ENCODE results near the gene GPATCH8.
A peak's percentile ranks its signal among the peaks of the same experiment; 100 is the strongest.

- no peak for TF ChIP-seq EZH2 (IDR thresholded peaks at IDR 0.05)
- TF ChIP-seq, protein P1, sequence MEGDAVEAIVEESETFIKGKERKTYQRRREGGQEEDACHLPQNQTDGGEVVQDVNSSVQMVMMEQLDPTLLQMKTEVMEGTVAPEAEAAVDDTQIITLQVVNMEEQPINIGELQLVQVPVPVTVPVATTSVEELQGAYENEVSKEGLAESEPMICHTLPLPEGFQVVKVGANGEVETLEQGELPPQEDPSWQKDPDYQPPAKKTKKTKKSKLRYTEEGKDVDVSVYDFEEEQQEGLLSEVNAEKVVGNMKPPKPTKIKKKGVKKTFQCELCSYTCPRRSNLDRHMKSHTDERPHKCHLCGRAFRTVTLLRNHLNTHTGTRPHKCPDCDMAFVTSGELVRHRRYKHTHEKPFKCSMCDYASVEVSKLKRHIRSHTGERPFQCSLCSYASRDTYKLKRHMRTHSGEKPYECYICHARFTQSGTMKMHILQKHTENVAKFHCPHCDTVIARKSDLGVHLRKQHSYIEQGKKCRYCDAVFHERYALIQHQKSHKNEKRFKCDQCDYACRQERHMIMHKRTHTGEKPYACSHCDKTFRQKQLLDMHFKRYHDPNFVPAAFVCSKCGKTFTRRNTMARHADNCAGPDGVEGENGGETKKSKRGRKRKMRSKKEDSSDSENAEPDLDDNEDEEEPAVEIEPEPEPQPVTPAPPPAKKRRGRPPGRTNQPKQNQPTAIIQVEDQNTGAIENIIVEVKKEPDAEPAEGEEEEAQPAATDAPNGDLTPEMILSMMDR (IDR thresholded peaks at IDR 0.05), result peak; percentile 75
Observed at GRCh38 chr17:44363613-44364159, 139.5 kb downstream of the GPATCH8 start, which contains the start of gene FAM171A2.

Data from neural progenitor cell (in vitro differentiated cells).